Activated CD8-positive, alpha-beta memory T cell treated with anti-CD3 and anti-CD28 coated beads for 48 hours (primary cell): ENCODE measurements around the gene CASTOR1.

Experiments
- DNase-seq, 3 experiments: peaks; one replicate each; pipeline ENCODE4 v3.0.0-alpha.2; 2020; ENCODE audit warnings: low read depth in 2 of 3, low spot score in 2 of 3

The CASTOR1 gene

GRCh38 chr22:30286331-30286730, 3.0 kb downstream of the CASTOR1 start:
- no peak for DNase-seq

GRCh38 chr22:30285846-30286200, 3.5 kb downstream of the CASTOR1 start:
- DNase-seq: no peak

- DNase-seq: no peak
Measured at GRCh38 chr22:30285176-30285845, 4.0 kb downstream of the CASTOR1 start.

GRCh38 chr22:30284666-30285065, 4.6 kb downstream of the CASTOR1 start:
- no peak for DNase-seq

- DNase-seq: no peak
Measured at GRCh38 chr22:30284172-30284571, 5.1 kb downstream of the CASTOR1 start.

GRCh38 chr22:30283342-30283741, 6.0 kb downstream of the CASTOR1 start:
- no peak for DNase-seq

GRCh38 chr22:30282616-30283046, 6.7 kb downstream of the CASTOR1 start:
- DNase-seq: no peak

- no peak for DNase-seq
Measured at GRCh38 chr22:30280505-30280904, 8.8 kb downstream of the CASTOR1 start.

- no peak for DNase-seq
Measured at GRCh38 chr22:30279932-30280331, 9.4 kb downstream of the CASTOR1 start.

- no peak for DNase-seq
Measured at GRCh38 chr22:30279046-30279788, 10.1 kb downstream of the CASTOR1 start.

GRCh38 chr22:30277547-30278344, 11.6 kb downstream of the CASTOR1 start:
- DNase-seq: no peak

GRCh38 chr22:30276039-30276438, 13.3 kb downstream of the CASTOR1 start:
- no peak for DNase-seq

- no peak for DNase-seq
Measured at GRCh38 chr22:30275625-30276024, 13.7 kb downstream of the CASTOR1 start.

- no peak for DNase-seq
Measured at GRCh38 chr22:30274437-30274812, 14.9 kb downstream of the CASTOR1 start.

GRCh38 chr22:30273711-30274436, 15.4 kb downstream of the CASTOR1 start:
- DNase-seq: no peak

GRCh38 chr22:30272781-30273601, 16.3 kb downstream of the CASTOR1 start:
- no peak for DNase-seq

GRCh38 chr22:30270832-30271231, 18.5 kb downstream of the CASTOR1 start:
- no peak for DNase-seq

- no peak for DNase-seq
Measured at GRCh38 chr22:30268331-30268730, 21.0 kb downstream of the CASTOR1 start.

- DNase-seq: no peak
Measured at GRCh38 chr22:30267382-30268302, 21.7 kb downstream of the CASTOR1 start.
